ENCODE measurements around the gene TRIM3. TPM values are rescaled to one million over a fixed set of nuclear protein-coding genes. Genes with fewer than 3 reads are reported as not detected.

The TRIM3 gene
- total RNA-seq, 4 donors from 2014 or later, result 21.5 to 159 (median 123) TPM

- H3K27ac ChIP-seq, result peak overlapping the region in 1 of 4 donors; percentile 30
- H3K27me3 ChIP-seq, result no peaks in the 10 kb centered on the region
- no peak for DNase-seq
- no peaks in the 10 kb centered on the region for H3K9me3 ChIP-seq
- H3K4me1 ChIP-seq, result peaks cover 10 to 56% (median 11%) of the 10 kb centered on the region in 4 donors
- H3K36me3 ChIP-seq, result peaks cover 0 to 34% (median 0%) of the 10 kb centered on the region in 3 donors
- no peak overlapping the region for H3K4me3 ChIP-seq
- no peak for TF ChIP-seq POLR2A (IDR thresholded peaks at IDR 0.05)
- TF ChIP-seq, protein P1, sequence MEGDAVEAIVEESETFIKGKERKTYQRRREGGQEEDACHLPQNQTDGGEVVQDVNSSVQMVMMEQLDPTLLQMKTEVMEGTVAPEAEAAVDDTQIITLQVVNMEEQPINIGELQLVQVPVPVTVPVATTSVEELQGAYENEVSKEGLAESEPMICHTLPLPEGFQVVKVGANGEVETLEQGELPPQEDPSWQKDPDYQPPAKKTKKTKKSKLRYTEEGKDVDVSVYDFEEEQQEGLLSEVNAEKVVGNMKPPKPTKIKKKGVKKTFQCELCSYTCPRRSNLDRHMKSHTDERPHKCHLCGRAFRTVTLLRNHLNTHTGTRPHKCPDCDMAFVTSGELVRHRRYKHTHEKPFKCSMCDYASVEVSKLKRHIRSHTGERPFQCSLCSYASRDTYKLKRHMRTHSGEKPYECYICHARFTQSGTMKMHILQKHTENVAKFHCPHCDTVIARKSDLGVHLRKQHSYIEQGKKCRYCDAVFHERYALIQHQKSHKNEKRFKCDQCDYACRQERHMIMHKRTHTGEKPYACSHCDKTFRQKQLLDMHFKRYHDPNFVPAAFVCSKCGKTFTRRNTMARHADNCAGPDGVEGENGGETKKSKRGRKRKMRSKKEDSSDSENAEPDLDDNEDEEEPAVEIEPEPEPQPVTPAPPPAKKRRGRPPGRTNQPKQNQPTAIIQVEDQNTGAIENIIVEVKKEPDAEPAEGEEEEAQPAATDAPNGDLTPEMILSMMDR (IDR thresholded peaks at IDR 0.05), result no peak
Observed at GRCh38 chr11:6485661-6486060, 11.9 kb upstream of the TRIM3 start.

- H3K4me3 ChIP-seq, result no peak overlapping the region
- H3K4me1 ChIP-seq, result peaks cover 10 to 57% (median 13%) of the 10 kb centered on the region in 4 donors
- H3K36me3 ChIP-seq, result peaks cover 0 to 50% (median 0%) of the 10 kb centered on the region in 3 donors
- peak overlapping the region in 1 of 4 donors; percentile 99 for H3K27ac ChIP-seq
- DNase-seq, result no peak
- no peak for TF ChIP-seq POLR2A (IDR thresholded peaks at IDR 0.05)
- TF ChIP-seq, protein P1 (IDR thresholded peaks at IDR 0.05), result no peak
- no peaks in the 10 kb centered on the region for H3K27me3 ChIP-seq
- no peaks in the 10 kb centered on the region for H3K9me3 ChIP-seq
Observed at GRCh38 chr11:6483015-6483414, 9.3 kb upstream of the TRIM3 start.

DNA sequence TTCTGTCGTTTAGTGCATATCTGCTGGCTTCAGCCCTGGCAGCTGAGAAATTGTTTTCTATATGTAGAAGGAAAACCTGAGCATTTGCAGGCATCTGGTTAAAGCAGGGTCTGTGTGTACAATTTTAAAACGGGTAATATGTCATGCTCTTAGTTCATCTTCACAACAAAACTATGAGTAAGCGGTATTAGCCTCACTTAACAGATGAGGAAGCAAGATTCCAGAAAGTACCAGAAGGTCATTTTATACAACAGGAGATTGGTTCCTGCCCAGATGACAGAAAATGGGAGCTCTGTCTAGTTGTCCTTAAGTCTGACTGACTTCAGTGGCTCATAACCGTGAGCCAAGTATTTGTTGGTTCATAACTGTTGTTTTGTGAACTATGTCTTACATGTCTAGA lies 8.7 kb upstream of the TRIM3 start:
- H3K9me3 ChIP-seq, result no peaks in the 10 kb centered on the region
- H3K4me3 ChIP-seq, result peak overlapping the region; percentile 48 to 97 (median 69)
- peak overlapping the region in 3 of 4 donors; percentile 88 to 99 (median 93) for H3K27ac ChIP-seq
- TF ChIP-seq POLR2A (IDR thresholded peaks at IDR 0.05), result no peak
- TF ChIP-seq, protein P1 (IDR thresholded peaks at IDR 0.05), result no peak
- peaks cover 10 to 57% (median 13%) of the 10 kb centered on the region in 4 donors for H3K4me1 ChIP-seq
- no peak for DNase-seq
- H3K27me3 ChIP-seq, result no peaks in the 10 kb centered on the region
- peaks cover 0 to 56% (median 0%) of the 10 kb centered on the region in 3 donors for H3K36me3 ChIP-seq

DNA sequence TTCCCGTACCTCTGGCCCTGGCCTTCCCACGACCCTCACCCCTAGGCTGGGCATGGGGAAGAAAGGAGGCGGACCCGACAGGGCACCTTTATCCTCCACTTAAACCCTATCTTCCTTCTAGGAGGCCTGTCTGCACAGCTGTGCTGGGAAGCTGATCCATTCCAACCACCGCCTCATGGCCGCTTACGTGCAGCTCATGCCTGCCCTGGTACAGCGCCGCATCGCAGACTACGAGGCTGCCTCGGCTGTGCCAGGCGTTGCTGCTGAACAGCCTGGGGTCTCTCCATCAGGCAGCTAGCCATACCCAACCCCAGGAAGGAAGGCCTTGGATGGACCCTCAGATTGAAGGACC lies 8.2 kb upstream of the TRIM3 start:
- Histone ChIP-seq H3K36me3 (peaks cover 0 to 61% (median 0%) of the 10 kb centered on the region in 3 donors), H3K9me3 (no peaks in the 10 kb centered on the region), H3K27ac (peak overlapping the region; percentile 76 to 99 (median 90)), H3K27me3 (no peaks in the 10 kb centered on the region), H3K4me1 (peaks cover 10 to 56% (median 13%) of the 10 kb centered on the region in 4 donors), H3K4me3 (peak overlapping the region; percentile 48 to 97 (median 69))
- TF ChIP-seq, protein P1 (IDR thresholded peaks at IDR 0.05), result no peak
- TF ChIP-seq POLR2A (IDR thresholded peaks at IDR 0.05), result no peak
- DNase-seq, result no peak

DNA sequence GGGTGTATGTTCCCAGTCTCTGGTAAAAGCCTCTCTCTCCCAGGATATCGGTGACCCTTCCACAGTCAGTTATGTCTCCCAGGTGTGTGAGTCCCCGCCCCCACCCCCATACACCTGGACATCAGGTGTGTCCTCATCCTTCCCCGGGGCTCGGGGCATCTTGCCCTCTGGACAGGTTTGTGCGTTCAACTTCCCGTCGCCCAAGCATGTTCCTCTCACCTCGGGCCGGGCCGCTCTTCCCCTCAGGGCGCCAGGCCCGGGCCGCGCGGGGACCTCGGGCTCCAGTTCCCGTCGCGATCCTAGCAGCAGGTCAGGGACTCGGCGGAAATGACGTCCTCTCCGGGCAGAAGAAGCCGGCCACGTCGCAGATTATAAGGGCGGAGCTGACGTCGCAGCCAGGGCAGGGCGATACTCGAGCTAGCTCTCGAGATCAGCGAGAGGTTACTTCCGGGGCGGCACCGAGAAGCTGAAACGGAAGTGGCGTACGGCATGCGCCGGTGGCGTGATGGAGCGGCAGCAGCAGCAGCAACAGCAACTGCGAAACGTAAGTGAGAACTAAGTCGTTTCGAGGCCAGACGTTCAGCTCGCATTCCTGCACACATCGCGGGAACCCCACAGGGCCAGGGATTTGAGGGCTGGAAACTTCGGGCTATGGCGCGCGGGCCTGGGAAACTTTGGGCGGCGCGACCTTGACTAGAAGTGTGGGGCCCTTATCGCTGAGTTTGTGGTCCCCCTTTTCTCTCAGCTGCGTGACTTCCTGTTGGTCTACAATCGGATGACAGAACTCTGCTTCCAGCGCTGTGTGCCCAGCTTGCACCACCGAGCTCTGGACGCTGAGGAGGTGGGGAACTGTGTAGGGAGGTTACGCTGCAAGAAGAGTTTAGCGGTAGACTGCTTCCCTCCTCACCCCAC lies 7.5 kb upstream of the TRIM3 start, which contains the start of the genes ARFIP2 and TIMM10B:
Gene ARFIP2, minus strand, starts transcription at position 320 of the 912 bp plus-strand sequence. CDS start 910 bp downstream, outside the sequence.
Gene TIMM10B, plus strand, starts transcription at position 490 of the 912 bp plus-strand sequence. Its CDS starts 16 bp downstream, at position 506.
- Histone ChIP-seq H3K36me3 (peaks cover 0 to 67% (median 0%) of the 10 kb centered on the region in 3 donors), H3K27ac (peak within 1 kb of the TSS; percentile 76 to 99 (median 90))
- TF ChIP-seq POLR2A (IDR thresholded peaks at IDR 0.05), result peak; percentile 92 to 97
- TF ChIP-seq, protein P1 (IDR thresholded peaks at IDR 0.05), result no peak

More for the DNA sequence above, 7.5 kb upstream of the TRIM3 start, which contains the start of the genes ARFIP2 and TIMM10B:
- DNase-seq, result peak; percentile 98 to 100 (median 98)
- H3K4me1 ChIP-seq, result peaks cover 10 to 50% (median 13%) of the 10 kb centered on the region in 4 donors
- H3K9me3 ChIP-seq, result no peaks in the 10 kb centered on the region
- peak within 1 kb of the TSS; percentile 48 to 97 (median 69) for H3K4me3 ChIP-seq
- H3K27me3 ChIP-seq, result no peaks in the 10 kb centered on the region
